Body of pancreas (tissue), 4 donors: ENCODE results near the gene GLIS2. TPM values are rescaled to one million over a fixed set of nuclear protein-coding genes. Genes with fewer than 3 reads are reported as not detected.

Experiments used
- ATAC-seq: fragments of 150-250 bp; one replicate; pipeline ENCODE4 v1.9.1; 2016
- DNase-seq, 4 donors: peaks; one replicate each; pipeline ENCODE4 v3.0.0-alpha.2; 2019
- H3K27ac ChIP-seq, 4 donors: fragments of 200-600 bp; sonication (generic); 1 replicate in 3 of 4; 2 replicates in 1 of 4; pipeline versions ENCODE4 v1.5.1 to v1.6.1; 2016 to 2019; ENCODE audit warnings: mild to moderate bottlenecking in 1 of 4, mixed read lengths in 1 of 4, moderate library complexity in 1 of 4
- H3K27me3 ChIP-seq, 2 donors: fragments of 200-600 bp; sonication (generic); one replicate each; pipeline ENCODE4 v1.6.0; 2016; ENCODE audit warnings: mild to moderate bottlenecking in 1 of 2
- H3K36me3 ChIP-seq, 2 donors: fragments of 200-600 bp; sonication (generic); replicated peaks in 1 of 2; 2 replicates each; pipeline ENCODE4 v1.5.1; 2016; ENCODE audit warnings: low read depth in 2 of 2; ENCODE audit not compliant: insufficient read depth in 1 of 2
- H3K4me1 ChIP-seq: fragments of 200-600 bp; sonication (generic); one replicate; pipeline ENCODE4 v1.6.0; 2016
- H3K4me3 ChIP-seq, 2 donors: fragments of 200-600 bp; sonication (generic); 1 replicate in 1 of 2; 2 replicates in 1 of 2; pipeline ENCODE4 v1.5.1; 2016 to 2019
- H3K9me3 ChIP-seq, 3 donors: fragments of 200-600 bp; sonication (generic); 1 replicate in 2 of 3; 2 replicates in 1 of 3; pipeline ENCODE4 v1.5.1; 2016
- POLR2A ChIP-seq, 3 donors: fragments of 450-650 bp; IDR thresholded peaks; one replicate each; pipeline ENCODE4 v1.6.1; 2016; ENCODE audit warnings: antibody characterized with exemption in 3 of 3, mild to moderate bottlenecking in 2 of 3
- WGBS, 2 donors: methylation state at CpG; one replicate each; pipeline ENCODE4 v1.1.5; 2017; 5-methylcytosine and 5-hydroxymethylcytosine counted together
- intact Hi-C: fragments of 100-400 bp; cut with DNase I; formaldehyde crosslinking; loops from one replicate; pipeline ENCODE4 v1.15.1; 2023
- total RNA-seq, 2 donors: library from RNA; depleted of rRNA; stranded (reverse); fragments of >200 nt; gene quantifications; one replicate each; pipeline ENCODE4 v1.1.0, GENCODE V29; 2016
- TF ChIP-seq, protein P1 (sequence below), 7 experiments: fragments of 450-650 bp in 4 of 7; fragments of 200-600 bp in 3 of 7; sonication (generic) in 3 of 7; IDR thresholded peaks; one replicate each; pipeline ENCODE4 v1.5.1; 2016 to 2019; ENCODE audit warnings: antibody characterized with exemption in 7 of 7

GLIS2 gene
- total RNA-seq, 2 donors from 2014 or later: 6.0 to 6.3 TPM

DNA sequence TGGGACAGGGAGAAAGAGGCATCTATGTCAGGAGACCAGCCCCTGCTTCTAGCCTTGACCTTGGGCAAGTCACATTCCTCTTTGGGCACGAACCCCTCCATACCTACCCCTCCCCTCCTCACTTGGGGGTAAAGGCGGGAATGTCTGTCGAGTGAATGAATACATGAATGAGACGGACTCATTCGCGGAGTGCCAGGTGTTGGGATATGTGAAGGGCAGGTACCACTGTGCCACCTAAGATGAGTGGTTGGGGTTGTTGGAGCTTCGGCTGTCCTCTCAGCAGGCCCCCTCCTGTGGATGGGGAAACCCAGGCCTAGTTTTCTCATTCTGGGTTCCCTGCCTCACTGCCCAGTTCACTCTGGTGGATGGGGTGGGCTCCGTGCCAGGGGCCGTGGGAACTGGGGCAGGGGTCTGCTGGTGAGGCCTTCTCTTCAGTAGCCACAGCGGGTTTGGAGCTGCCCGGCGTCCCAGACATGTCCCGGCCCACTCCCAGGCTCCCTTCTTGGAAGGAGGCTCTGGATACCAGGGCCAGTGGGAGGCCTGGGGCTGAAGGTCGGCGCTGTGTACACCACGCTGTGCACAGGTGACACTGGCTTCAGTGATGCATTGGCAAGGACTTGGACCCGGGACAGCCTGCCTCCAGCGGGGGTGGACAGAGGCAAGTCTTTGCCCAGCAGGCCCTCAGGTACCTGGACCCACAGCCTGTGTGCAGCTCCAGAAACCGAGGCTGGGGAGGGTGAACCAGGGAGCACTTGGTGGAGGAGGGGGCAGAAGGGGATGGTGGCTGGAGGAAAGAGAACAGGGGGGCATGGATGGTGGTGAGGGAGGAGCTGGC, 5.6 kb downstream of the GLIS2 start:
- no peak for TF ChIP-seq POLR2A (IDR thresholded peaks at IDR 0.05)
- TF ChIP-seq, protein P1, sequence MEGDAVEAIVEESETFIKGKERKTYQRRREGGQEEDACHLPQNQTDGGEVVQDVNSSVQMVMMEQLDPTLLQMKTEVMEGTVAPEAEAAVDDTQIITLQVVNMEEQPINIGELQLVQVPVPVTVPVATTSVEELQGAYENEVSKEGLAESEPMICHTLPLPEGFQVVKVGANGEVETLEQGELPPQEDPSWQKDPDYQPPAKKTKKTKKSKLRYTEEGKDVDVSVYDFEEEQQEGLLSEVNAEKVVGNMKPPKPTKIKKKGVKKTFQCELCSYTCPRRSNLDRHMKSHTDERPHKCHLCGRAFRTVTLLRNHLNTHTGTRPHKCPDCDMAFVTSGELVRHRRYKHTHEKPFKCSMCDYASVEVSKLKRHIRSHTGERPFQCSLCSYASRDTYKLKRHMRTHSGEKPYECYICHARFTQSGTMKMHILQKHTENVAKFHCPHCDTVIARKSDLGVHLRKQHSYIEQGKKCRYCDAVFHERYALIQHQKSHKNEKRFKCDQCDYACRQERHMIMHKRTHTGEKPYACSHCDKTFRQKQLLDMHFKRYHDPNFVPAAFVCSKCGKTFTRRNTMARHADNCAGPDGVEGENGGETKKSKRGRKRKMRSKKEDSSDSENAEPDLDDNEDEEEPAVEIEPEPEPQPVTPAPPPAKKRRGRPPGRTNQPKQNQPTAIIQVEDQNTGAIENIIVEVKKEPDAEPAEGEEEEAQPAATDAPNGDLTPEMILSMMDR (IDR thresholded peaks at IDR 0.05): no peak
- no peak overlapping the region for H3K4me3 ChIP-seq
- no peaks in the 10 kb centered on the region for H3K9me3 ChIP-seq
- intact Hi-C loops: no loop called here
- WGBS, 2 donors: 61 to 78% methylated on average over 9 to 19 of the region's 19 CpGs
- peak overlapping the region in 3 of 4 donors; percentile 14 to 91 (median 90) for H3K27ac ChIP-seq
- no peaks in the 10 kb centered on the region for H3K27me3 ChIP-seq
- no peaks in the 10 kb centered on the region for H3K36me3 ChIP-seq
- peak in 1 of 4 donors; percentile 12 for DNase-seq
- no peak for ATAC-seq
- H3K4me1 ChIP-seq: peaks cover 85% of the 10 kb centered on the region

DNA sequence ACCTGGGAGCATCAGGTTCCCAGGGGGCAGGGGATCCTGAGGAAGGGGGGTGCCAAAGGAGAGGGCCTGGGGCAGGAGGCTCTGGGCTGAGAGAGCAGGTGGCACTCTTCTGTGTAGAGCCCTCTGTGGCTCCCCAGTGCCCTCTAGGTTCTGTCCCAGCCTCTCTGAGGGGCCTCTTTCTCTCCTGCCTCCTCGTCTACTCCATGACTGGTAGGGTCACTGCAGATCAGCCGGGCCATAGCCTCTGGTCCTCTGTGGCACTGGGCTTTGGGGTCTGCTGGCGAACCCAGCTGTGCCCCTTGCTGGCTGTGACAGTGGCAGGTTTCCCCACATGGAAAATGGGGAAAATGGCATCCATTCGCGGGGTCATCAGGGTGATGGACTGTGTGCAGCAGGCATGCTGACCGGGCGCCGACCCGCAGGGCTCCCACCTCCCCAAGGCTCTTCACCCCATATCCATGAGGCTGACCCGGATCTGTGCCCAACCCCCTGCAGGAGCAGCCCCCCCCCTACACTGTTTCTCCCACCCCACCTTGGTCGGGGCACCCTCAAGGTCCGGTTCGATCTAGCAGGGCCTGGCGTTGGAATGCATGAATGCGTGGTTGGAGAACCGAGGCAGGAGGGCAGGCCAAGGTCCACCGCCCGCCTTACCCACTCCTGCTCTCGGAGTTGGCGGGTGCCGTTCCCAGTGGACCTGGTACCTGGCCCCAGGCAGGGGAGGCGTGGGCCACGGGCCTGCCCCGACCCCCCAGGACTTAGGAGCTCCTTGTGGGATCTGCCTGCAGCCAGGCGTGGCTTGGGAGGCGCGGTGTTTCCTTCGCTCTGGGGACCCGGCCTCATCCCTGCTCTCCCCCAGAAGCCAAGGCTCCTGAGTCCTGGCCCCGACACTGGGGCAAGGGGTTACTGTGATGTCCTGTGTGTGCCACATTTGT, 6.5 kb downstream of the GLIS2 start:
- intact Hi-C loops: no loop called here
- Histone ChIP-seq H3K27ac (peak overlapping the region; percentile 74 to 91 (median 87)), H3K27me3 (no peaks in the 10 kb centered on the region), H3K4me3 (no peak overlapping the region), H3K9me3 (no peaks in the 10 kb centered on the region), H3K4me1 (peaks cover 82% of the 10 kb centered on the region), H3K36me3 (no peaks in the 10 kb centered on the region)
- ATAC-seq: no peak
- WGBS, 2 donors: 74% methylated on average over 26 of the region's 30 CpGs; no CpG with 5 or more reads in 1 of the 2 donors
- TF ChIP-seq, protein P1 (IDR thresholded peaks at IDR 0.05): no peak
- no peak for TF ChIP-seq POLR2A (IDR thresholded peaks at IDR 0.05)
- DNase-seq: peak in 1 of 4 donors; percentile 15

DNA sequence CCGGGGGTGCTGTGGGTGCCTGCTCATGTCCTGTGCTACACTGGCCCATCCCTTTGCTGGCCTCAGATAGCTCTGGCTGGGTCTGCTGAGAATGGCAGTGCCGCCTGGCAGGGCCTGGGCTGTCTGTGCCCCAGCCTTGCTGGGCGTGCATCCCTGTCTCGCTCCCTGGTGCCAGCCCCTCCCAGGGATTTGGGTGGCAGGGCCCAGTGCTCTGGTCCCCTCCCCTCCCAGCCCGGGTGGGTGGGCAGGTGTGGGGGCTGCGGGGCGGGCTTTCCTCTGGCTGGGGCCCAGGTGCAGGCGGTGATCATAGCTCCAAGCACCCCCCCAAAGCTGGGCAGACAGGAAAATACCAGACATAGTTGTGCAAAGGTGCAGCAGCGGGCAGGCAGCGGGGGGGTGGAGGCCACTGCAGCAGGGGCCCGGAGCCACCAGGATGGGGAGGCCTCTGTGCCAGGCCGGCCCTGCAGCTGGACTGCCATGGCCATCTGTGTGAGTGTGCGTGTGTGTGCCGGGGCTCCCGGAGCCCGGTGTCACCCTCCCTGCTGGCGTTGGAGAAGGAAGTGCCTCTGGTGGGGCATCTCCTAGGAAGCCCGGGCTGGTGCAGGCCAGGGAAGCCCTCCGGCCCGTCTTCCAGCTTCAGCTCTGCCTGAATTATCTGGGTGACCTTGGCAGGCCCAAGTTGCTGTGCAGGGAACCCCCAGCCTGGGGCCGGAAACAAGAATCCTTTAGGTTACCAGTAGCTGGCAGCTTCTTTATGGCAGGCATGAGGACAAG, 7.4 kb downstream of the GLIS2 start:
- Histone ChIP-seq H3K4me3 (no peak overlapping the region), H3K27me3 (no peaks in the 10 kb centered on the region), H3K36me3 (no peaks in the 10 kb centered on the region), H3K27ac (peak overlapping the region; percentile 74 to 91 (median 87)), H3K9me3 (no peaks in the 10 kb centered on the region), H3K4me1 (peaks cover 81% of the 10 kb centered on the region)
- TF ChIP-seq, protein P1 (IDR thresholded peaks at IDR 0.05): no peak
- TF ChIP-seq POLR2A (IDR thresholded peaks at IDR 0.05): no peak
- intact Hi-C loops: no loop called here
- ATAC-seq: peak; percentile 54
- peak; percentile 49 to 77 (median 63) for DNase-seq
- WGBS, 2 donors: 40 to 50% methylated on average over 1 to 21 of the region's 21 CpGs

DNA sequence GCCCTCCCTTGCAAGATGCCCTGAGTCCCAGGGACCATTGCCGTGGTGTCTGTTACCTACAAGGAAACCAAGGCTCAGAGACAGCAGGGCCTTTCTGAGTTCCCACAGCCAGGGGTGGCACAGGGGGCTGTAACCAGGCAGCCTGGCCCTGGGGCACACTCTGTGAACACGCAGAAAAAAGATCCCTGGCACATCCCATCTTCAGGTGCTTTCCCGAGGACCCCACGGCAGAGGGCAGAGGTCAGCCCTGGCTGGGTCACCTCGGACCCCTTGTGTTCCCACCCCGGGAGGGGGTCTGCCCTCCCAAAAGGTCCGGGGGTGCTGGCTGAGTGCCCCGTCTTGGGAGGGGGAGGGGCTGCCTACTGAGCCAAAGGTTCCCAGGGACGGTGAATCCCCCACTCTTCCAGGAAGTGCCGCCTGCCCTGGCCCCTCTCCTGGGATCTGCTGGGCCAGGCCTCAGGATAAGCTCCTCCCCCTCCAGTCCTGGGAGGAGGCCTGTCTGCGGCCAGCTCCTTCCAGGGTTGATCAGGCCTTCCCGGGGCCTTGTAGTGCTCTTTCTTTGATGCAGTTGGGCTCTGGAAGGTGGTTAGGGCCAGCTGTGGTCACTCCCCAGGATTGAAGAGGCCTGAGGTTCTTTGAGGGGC, 8.1 kb downstream of the GLIS2 start:
- DNase-seq: peak in 3 of 4 donors; percentile 64 to 83 (median 76)
- ATAC-seq: peak; percentile 51
- Histone ChIP-seq H3K27me3 (no peaks in the 10 kb centered on the region), H3K27ac (peak overlapping the region; percentile 74 to 91 (median 87)), H3K4me1 (peaks cover 81% of the 10 kb centered on the region), H3K4me3 (no peak overlapping the region), H3K36me3 (no peaks in the 10 kb centered on the region), H3K9me3 (no peaks in the 10 kb centered on the region)
- 12 to 20% methylated on average over 2 to 12 of the region's 12 CpGs for WGBS, 2 donors
- intact Hi-C loops: no loop called here
- TF ChIP-seq, protein P1 (IDR thresholded peaks at IDR 0.05): no peak
- no peak for TF ChIP-seq POLR2A (IDR thresholded peaks at IDR 0.05)
